ENCODE results near the gene C2orf69. TPM values are rescaled to one million over a fixed set of nuclear protein-coding genes. Genes with fewer than 3 reads are reported as not detected.

The C2orf69 gene
- total RNA-seq, 1 experiment from 2014 or later: 21.6 TPM

DNA sequence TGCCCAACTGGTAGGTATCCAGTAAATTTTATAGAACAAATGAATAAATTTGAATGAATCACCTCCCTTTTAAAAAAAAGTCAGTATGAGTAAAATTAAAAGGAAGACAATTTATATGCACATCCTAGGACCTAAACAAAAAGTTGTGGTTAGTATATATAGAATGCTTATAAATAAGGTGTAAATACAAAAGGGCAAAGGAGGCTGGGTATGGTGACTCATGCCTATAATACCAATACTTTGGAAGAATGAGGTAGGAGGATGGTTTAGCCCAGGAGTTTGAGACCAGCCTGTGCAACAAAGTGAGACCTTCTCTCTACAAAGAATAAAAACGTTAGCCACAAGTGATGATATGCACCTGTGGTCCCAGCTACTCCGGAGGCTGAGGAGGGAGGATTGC, 12.8 kb downstream of the C2orf69 start:
- H3K4me3 ChIP-seq (replicated peaks in 1 of 2; ENCODE audit: low read depth in 1 of 2, low read length in 2 of 2): no peak overlapping the region
- H2AFZ ChIP-seq (ENCODE audit: low read depth, low read length, poor library complexity, severe bottlenecking): no peak overlapping the region
- H3K9me3 ChIP-seq (ENCODE audit: control insufficient read depth in 1 of 2, insufficient read depth in 1 of 2, low read depth in 1 of 2, low read length in 2 of 2): no peaks in the 10 kb centered on the region
- H3K79me2 ChIP-seq (ENCODE audit: insufficient read depth, low read length): peaks cover 96% of the 10 kb centered on the region
- H3K27me3 ChIP-seq (ENCODE audit: insufficient read depth, low read length): no peaks in the 10 kb centered on the region
- DNase-seq (ENCODE audit: low read depth, low spot score): no peak
- intact Hi-C loops (cut with micrococcal nuclease): no loop called here
- no peak overlapping the region for H3K4me2 ChIP-seq (ENCODE audit: low read length)
- RAD21 ChIA-PET (ENCODE audit: low non-redundant PET in 1 of 2, low total read pairs in 2 of 2, uncharacterized antibody in 2 of 2, unreplicated experiment in 2 of 2): no interaction called here
- peaks cover 5% of the 10 kb centered on the region; the same call in 1 of the 2 replicates for H4K20me1 ChIP-seq (ENCODE audit: insufficient read depth)
- no peaks in the 10 kb centered on the region for H3K4me1 ChIP-seq (ENCODE audit: control insufficient read depth in 1 of 2, insufficient read depth in 2 of 2, low read length in 2 of 2)
- CTCF ChIA-PET: no interaction called here
- no peaks in the 10 kb centered on the region for H3K9me2 ChIP-seq (ENCODE audit: insufficient read depth)
- H3K36me3 ChIP-seq (ENCODE audit: control insufficient read depth in 1 of 2, insufficient read depth in 2 of 2, low read length in 2 of 2): peaks cover 0 to 22% of the 10 kb centered on the region in 2 experiments; a peak in 2 of 4 replicates
- POLR2A ChIA-PET: no interaction called here
- ATAC-seq: no peak
- BruUV-seq (replicated peaks): no TSS peak
- TF ChIP-seq EZH2phosphoT487 (IDR thresholded peaks at IDR 0.05; ENCODE audit: borderline replicate concordance) (no peak), POLR2A (IDR thresholded peaks at IDR 0.05; ENCODE audit: borderline replicate concordance, extremely low read depth, insufficient read depth, insufficient read length) (no peak), ZNF274 (IDR thresholded peaks at IDR 0.05; ENCODE audit: low read depth, low read length) (no peak), SP1 (IDR thresholded peaks at IDR 0.05; ENCODE audit: low read depth) (no peak), TCF7L2 (IDR thresholded peaks at IDR 0.05; ENCODE audit: borderline replicate concordance, extremely low read depth, insufficient read depth, insufficient read length) (no peak), SIN3A (IDR thresholded peaks at IDR 0.05; ENCODE audit: low read depth) (no peak), YY1 (IDR thresholded peaks at IDR 0.05; ENCODE audit: extremely low read depth, insufficient replicate concordance, low read depth, low read length) (no peak), JUND (IDR thresholded peaks at IDR 0.05) (no peak), FOSL1 (IDR thresholded peaks at IDR 0.05; ENCODE audit: low read depth) (no peak), EGR1 (IDR thresholded peaks at IDR 0.05; ENCODE audit: low read depth) (no peak), CBX3 (IDR thresholded peaks at IDR 0.05; ENCODE audit: low read depth) (no peak), EZH2 (IDR thresholded peaks at IDR 0.05) (no peak)
- TF ChIP-seq, protein P1, sequence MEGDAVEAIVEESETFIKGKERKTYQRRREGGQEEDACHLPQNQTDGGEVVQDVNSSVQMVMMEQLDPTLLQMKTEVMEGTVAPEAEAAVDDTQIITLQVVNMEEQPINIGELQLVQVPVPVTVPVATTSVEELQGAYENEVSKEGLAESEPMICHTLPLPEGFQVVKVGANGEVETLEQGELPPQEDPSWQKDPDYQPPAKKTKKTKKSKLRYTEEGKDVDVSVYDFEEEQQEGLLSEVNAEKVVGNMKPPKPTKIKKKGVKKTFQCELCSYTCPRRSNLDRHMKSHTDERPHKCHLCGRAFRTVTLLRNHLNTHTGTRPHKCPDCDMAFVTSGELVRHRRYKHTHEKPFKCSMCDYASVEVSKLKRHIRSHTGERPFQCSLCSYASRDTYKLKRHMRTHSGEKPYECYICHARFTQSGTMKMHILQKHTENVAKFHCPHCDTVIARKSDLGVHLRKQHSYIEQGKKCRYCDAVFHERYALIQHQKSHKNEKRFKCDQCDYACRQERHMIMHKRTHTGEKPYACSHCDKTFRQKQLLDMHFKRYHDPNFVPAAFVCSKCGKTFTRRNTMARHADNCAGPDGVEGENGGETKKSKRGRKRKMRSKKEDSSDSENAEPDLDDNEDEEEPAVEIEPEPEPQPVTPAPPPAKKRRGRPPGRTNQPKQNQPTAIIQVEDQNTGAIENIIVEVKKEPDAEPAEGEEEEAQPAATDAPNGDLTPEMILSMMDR (IDR thresholded peaks at IDR 0.05 in 2 of 3, conservative IDR thresholded peaks at IDR 0.05 in 1 of 3; ENCODE audit: borderline replicate concordance in 1 of 3, insufficient read depth in 1 of 3, low read depth in 2 of 3, low read length in 2 of 3): no peak
- TF ChIP-seq, protein P2, sequence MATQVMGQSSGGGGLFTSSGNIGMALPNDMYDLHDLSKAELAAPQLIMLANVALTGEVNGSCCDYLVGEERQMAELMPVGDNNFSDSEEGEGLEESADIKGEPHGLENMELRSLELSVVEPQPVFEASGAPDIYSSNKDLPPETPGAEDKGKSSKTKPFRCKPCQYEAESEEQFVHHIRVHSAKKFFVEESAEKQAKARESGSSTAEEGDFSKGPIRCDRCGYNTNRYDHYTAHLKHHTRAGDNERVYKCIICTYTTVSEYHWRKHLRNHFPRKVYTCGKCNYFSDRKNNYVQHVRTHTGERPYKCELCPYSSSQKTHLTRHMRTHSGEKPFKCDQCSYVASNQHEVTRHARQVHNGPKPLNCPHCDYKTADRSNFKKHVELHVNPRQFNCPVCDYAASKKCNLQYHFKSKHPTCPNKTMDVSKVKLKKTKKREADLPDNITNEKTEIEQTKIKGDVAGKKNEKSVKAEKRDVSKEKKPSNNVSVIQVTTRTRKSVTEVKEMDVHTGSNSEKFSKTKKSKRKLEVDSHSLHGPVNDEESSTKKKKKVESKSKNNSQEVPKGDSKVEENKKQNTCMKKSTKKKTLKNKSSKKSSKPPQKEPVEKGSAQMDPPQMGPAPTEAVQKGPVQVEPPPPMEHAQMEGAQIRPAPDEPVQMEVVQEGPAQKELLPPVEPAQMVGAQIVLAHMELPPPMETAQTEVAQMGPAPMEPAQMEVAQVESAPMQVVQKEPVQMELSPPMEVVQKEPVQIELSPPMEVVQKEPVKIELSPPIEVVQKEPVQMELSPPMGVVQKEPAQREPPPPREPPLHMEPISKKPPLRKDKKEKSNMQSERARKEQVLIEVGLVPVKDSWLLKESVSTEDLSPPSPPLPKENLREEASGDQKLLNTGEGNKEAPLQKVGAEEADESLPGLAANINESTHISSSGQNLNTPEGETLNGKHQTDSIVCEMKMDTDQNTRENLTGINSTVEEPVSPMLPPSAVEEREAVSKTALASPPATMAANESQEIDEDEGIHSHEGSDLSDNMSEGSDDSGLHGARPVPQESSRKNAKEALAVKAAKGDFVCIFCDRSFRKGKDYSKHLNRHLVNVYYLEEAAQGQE (IDR thresholded peaks at IDR 0.05; ENCODE audit: low read depth): no peak
- H3K27ac ChIP-seq (ENCODE audit: low read depth, low read length): no peak overlapping the region
- H3K9ac ChIP-seq (ENCODE audit: low read length): no peak overlapping the region

All from HCT116 (cell line).